CD4-positive, alpha-beta T cell treated with Interleukin-4 for 4 hours (primary cell): ENCODE data around the gene NT5C2.
"Not testable (repeated sequence)": the region's sequence is repeated elsewhere in the genome, so short reads cannot be mapped to it uniquely, and the experiment has no call there.

Experiments
- DNase-seq: peaks from one replicate; pipeline ENCODE4 v3.0.0-alpha.2; 2020

Gene NT5C2

DNA sequence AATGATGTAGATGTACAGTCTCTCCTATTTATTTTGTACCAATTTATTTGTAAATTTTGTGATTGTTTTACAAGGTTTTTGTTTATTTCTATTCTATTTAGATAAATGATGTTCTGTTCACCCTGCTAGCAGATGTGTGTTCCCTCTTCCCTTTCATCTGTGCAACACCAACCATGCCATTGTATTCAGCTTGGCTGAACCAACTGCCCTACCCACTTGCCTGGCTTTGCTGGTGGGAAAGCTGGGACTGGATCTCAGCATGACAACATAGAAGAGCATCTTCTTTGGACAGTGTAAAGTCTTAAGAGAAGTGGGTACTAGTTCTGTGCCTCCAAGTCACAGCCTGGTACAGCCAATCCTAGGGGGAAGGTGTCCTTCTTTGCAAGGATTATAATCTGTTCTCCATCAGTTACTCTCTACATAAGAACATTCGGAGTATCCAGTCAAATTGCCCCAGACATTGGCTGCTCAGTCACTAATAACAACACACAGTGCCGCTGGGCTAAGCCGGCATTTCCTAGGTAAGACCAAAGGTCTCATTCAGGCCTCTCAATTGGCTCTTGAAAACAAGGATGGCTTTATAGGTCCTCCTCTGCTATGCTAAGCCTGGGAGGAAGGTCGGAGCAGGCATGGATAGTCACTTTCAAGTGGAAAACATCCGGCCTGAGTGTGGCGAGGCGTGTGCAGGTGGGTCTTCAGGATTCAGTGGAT, 109.7 kb downstream of the NT5C2 start:
- no peak for DNase-seq

DNA sequence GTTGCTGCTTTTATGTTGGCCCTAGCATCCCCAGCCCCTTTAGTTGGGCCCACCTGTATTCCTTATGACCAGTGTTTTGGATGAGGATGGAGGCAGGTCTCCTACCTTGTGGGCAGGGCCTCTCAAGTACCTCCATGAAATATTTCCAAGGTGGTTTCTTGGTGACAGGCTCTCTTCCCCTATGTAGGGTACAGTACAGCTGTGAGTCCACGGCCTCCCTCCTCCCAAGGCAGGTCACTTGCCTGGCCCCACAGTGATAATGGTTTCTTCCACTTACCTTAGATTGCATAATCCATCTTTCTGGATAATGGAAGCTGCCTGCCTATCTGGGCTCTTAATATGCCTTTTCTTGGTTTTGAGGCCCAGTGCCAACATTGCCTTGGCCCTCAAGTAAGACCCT, 110.4 kb downstream of the NT5C2 start:
- no peak for DNase-seq

DNA sequence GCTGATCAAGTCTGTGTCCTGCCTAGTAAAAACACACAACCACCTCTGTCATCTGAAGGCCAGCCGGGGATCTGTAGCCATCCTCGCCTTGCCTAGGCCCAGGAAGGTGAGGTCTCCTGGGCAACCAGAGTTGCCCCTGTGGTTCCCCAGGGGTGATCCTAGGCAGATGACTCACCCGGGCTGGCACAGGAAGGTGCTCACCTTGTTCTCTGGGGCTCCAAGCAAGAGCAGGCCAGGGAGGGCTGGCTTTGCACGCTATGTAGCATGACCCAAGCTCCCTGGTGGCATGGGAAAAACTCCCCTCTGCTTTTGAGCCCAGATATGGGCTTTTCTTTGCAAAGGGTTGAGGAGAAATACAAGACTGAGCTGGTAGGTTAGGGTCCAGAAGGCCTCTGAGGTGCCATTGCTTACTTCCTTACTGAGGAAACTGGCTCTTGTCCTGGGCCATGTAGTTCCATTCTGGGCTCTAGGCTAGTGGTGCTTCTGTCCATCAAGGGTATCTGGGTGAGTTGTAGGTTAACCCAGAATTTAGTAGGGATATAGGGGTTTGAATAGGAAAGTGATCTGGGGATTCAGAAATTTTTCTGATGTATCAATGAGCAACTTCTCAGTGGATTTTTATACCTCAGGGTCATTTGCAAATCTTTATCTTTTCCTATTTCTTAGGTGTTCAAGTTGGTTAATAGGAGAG, 112.0 kb downstream of the NT5C2 start:
- DNase-seq, result no peak

DNA sequence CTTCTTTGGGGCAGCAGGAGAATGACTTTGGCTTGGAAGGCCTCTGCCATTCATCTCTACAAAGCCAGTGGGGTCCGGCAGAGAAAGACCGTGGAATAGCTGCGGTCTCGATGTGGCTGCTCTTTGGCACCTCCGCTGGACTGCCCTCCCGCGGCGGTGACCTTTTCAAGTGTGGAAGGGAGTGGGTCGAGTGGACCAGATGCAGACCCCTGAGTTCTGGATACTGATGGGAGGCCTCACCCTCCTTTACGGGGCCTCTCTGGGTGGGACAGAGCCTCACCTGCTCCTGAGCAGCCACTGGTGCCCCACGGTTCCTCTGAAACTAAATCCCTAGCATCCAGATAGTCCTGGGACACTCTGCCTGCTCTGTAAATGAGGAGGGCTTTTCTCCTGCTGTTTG, 113.1 kb downstream of the NT5C2 start:
- DNase-seq, result no peak

DNA sequence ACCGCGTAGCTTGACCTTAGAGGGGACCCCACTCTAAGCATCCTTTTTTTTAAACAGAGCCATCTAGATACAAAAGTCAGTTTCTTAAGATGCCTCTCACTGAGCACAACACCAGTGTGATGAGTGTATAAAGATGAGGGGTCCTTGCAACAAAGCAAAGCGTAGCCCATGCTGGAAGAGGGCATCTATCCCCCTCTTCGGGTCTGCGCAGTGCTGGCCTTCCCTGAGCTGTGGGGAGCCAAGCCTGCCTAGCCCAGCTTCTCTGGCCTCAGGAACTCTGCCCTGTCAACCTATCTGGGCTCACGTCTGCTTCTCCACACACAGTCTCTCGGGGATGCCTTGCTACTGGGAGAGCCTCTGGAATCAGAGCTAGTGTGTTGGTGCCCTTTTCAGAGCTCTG, 114.0 kb downstream of the NT5C2 start:
- no peak for DNase-seq

DNA sequence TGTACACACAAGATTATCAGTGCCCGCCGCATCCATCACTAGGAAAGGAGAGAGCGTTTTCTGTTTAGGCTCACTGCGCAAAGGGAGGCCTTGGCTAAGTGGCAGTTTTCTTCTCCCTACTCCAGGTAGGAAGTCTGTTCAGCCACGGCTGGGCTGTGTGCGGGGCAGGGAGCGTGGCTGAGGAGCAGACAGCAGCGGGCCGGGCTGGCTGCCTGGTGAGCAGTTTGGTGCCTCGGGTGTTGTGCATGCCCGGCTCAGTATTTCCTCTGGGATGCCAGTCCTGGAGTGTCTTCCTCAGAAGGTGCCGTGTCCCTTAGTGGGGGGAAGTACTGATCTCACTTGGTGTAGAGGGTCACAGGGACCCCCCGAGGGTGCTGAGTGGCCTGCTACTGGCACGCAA, 114.4 kb downstream of the NT5C2 start:
- DNase-seq, result no peak

DNA sequence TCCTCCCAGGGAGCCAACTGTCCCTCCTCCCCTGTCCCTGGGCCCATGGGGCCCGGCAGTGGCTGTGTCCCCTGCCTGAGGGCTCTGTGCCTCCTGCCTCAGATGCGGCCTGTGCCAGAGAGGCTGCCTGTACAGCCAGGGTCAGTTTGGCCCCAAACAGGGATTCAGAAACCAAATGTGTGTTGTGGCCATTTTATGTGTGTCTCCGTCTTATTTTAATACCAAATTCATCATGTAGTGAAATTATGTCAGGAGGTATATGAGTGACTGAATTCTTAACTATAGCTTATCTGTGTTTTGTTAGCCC, 114.8 kb downstream of the NT5C2 start:
- DNase-seq, result no peak

DNA sequence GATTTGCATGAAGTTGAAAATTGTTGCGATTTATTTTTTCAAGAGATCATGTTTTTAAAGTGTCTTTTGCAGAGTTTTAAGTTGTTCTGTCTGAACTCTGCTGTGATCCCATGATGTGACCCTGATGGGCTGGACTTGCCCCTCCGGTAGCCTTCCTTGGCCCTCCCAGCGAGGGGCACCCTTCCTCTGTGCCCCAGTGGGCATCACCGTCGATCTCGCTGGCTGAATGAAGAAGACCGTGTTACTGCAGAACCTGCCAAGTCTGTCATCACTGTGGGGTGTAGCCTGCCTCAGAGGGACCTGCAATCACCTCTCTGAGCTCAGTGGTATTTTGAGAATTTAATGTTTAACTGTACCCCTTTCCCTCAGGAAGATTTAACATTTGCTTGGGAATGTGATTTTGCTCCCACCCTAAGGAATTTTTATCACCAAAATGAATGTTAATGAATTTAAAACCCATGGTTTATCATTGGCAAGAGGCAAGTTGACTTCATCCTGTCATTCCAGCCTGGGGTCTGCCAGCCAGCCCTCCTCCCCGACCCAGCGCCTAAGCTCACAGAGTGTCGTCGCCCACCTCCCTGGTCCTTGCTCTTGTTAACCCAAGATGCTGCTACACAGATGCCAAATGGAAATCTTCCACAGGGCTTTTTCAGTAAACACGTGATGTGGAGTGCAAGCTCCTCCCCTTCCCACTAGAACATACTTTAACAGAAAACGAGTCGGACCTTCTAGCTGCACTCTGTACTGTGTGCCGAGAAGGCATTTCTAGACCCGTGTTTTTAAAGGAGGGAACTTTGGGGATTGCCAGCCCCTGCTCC, 115.4 kb downstream of the NT5C2 start:
- DNase-seq, result no peak

DNA sequence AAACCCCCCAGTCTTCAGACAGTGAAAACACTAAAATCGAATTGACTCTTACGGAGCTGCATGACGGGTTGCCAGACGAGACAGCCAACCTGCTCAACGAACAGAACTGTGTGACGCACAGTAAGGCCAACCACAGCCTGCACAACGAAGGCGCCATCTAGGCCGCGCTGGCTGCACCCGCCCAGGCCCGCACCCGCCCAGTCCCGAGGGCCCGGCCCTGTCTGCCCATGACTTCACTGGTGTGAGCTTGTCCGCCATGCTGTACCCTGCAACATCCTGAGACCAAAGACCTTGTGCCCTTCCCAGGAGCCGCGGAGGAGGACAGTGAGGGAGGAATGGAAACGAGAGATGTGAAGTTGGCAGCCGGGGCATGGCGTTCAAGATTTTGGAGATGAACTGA, 116.1 kb downstream of the NT5C2 start:
- DNase-seq, result no peak

DNA sequence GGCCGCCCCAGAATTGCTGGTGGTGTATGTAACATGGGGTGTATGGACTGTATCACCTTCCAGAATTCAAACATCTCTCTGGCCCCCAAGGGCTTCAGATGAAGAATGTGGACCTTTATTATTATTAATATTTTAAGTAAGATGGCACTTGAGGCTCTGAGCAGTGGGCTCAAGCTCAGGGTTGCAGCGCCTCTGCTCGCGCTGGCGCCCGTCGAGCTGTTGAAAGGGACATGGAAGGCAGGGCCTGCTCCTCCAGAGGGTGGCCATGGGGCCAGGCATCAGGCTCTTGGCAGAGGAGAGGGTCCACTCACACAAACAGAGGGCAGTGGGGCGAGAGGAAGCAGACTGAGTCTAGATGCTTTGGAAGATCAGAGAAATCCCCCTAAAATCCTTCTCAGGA, 120.2 kb downstream of the NT5C2 start:
- DNase-seq, result no peak

DNA sequence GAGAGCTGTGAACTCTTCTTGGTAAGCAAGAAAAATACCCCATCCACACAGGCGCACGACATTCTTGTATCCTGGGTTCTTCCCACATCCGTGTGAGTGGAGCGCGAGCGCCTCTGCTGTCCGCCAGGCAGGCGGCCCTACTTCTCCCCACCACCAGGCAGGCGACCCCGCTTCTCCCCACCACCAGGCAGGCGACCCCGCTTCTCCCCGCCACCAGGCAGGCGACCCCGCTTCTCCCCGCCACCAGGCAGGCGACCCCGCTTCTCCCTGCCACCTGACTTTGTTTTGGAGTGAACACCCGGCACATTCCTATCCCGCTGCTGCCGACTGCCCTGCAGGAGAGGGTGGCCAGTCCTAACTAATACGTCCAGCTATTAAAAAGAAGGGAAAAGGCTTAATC, 120.8 kb downstream of the NT5C2 start:
- no peak for DNase-seq

DNA sequence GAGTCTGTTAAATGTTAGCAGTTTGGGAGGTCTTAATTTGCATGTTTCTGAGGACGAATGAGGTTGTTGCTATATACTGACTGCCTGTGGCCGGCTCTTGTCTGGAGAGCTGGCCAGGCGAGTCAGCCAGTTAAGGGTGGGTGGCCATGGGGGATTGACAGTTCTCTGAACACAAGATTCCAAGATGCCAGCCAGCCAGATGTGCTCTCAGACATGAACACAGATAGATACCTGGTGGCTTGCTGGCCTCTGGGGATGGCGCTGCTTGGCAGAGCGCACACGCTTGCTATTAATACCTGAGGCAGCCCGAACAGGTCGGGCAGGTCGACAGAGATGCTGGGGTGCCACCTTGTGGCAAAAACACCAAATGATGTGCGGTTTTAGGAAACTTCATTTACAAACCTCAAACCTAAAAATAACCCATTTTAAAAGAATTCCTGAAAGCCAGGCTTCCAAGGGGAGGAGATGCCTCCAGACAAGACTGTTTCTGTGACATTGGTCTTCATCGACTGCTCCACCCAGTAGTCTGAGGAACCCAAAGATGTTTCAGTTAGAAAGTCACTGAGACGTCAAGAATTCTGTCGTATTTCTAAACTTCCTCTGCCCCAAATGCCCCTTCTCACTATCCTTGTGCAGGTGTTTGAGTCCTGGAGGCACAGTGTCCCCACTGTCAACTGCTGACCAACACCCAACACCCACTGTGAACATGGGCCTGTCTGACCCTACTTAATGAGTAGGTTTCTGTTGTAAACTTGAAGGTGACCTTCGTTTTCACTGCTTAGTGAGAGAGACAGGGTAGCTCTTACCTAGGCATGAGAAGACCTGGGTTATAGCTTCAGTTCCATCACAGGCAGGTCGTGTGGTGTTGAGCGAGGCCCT, 123.4 kb downstream of the NT5C2 start:
- DNase-seq, result peak; percentile 66

DNA sequence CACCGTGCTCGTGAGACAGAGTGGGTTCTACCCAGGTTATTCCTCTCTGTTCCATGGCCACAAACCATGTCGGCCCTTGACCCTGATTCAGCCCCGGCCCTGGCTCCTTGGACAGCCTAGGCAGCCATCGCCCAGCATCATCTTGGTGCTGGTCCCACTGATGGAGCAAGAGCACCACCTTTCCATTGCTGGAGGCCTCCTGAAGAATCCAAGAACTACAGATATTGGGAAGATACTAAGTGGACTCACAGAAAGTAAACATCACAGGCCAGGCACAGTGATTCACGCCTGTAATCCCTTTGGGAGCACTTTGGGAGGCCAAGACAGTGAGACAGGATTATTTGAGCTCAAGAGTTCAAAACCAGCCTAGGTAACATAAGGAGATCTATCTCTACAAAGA, 125.1 kb downstream of the NT5C2 start:
- no peak for DNase-seq

DNA sequence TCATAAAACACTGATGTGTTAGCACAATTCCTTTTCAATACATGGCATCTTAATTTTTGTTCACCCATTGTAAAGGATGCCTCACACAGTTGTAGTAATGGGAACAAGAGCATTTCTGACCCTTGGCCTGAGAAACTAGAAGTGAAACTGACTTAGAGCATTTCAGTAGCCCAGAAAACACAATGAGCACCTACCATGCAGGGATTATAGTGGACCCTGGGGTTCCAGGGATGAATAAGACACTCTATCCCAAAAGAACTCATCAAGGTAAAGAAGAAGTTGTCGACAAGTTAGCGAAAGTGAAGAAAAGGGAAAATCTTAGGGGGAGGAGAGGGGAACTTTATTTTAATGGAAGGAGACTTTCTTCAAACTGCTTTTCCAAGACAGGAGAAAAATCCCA, 125.6 kb downstream of the NT5C2 start:
- no peak for DNase-seq

DNA sequence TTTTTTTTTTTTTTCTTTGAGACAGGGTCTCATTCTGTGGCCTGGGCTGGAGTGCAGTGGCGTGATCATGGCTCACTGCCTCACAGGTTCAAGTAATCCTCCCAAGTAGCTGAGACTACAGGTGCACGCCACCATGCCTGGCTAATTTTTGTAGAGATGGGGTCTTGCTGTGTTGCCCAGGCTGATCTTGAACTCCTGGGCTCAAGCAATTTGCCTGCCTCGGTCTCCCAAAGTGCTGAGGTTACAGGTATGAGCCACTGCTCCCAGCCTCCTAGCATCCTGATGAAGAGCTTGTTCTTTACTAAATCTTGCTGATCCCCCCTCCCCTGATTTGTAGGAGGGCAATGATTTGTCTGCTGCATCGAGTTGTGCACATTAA, 126.0 kb downstream of the NT5C2 start:
- DNase-seq, result not testable (repeated sequence)

DNA sequence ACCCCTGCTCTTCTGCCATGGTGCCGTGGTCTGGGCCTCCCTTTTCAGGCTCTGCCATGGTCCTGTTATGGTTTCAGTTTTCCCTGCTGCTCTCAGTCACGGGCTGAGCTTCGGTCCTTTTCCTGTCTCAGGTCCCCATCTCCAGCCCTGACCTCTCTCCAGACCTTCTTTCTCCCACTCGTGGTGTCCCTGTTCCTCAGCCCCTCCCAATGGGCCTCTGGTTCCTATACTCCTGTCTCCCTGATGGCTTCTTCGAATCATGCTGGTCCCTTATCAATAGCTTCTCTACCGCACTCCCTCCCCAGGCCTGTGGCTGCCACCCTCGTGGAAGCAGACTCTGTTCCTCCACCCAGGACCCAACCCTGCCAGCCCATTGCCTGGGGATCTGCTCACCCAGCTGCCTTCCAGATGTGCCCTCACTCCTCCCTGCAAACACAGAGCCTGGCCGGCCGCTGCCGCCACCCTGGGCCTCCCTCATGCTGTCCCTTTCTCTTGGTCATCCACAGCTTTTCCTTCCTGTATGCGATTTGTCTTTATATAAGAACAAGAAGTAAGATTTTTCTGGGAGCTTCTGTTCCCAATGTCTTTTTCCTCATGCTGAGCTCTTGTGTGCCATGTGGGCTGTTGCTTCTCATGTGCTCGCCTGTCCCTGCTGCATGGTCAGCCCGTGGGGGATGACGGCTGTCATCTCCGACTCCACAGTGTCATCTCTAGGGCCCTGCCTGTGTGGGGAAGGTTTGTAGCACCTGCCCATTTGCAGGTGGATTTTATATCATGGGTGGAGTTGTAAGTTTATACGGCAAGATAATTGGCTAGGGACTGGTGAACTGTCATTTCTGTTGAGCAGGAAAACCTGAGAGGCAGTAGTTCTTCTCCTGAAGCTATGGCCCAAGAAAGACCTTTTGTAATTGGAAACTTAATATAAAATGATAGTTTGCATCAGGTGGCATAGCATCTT, 126.7 kb downstream of the NT5C2 start:
- no peak for DNase-seq

DNA sequence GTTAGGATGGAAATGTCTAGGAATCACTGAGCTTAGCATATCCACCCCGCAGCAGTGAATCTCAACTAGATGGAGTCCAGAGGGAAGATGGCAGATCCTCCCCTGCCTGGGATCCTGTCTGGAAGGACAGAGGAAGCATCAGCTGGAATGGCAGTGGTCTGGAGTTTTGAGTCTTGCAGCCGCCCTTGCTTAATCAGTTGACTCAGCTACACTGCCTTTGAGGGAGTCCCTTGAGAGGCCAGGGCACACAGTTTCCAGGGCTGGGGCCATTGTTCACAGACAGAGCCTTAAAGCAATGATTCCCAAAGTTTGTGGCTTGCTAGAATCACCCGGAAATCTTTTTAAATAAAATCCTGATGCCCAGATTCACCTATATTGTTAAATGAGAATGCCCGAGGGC, 128.1 kb downstream of the NT5C2 start:
- DNase-seq, result no peak

DNA sequence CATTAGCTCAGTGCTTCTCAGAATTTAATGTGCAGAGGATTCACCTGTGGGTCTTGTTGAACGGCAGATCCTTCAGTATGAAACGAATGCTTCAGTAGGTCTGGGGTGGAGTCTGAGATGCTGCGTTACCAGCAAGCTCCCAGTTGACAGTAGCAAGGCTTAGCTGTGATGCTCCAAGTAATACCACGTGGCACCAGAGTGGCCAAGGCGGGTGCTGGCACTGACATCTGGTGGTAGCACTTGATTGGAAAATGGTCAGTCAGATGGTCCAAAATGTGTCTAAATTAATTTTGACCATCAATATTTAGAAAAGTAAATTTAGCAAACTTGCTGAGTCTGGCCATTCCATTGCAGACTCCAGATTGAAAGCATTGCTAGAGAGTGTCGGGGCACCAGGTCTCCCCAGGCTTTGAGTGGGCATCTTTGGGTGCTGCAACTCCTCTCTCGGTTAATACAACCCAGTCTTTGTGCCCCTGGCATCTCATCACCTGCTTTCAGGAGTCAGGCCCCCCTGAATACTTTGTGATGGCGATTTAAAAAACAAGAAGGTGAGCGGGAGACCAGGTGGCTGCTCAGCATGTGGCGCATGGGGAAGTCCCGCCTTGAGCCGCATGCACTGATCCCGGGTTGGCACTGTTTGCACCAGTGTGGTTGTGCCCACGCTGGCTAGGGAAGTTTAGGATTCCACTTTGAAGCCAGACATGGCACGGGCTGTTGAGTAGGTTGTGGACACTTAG, 130.1 kb downstream of the NT5C2 start:
- no peak for DNase-seq

DNA sequence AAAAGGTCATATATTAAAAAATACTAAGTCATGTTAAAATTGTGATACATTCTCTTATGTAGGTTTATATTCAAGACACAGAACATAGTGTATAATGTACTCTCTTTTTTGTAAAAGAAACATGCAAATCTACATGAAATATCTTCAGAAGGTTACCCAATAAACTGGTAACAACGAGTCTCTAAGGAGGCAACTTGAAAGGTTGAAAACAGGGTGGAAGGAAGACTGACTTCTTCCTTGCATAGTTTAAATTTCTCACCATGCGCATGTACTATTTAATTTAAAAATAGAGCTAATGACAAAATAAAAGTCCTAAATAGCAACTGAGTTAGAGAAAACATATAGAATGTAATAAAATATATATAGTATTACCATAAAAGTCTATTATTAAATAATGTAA, 132.5 kb downstream of the NT5C2 start:
- DNase-seq, result no peak

DNA sequence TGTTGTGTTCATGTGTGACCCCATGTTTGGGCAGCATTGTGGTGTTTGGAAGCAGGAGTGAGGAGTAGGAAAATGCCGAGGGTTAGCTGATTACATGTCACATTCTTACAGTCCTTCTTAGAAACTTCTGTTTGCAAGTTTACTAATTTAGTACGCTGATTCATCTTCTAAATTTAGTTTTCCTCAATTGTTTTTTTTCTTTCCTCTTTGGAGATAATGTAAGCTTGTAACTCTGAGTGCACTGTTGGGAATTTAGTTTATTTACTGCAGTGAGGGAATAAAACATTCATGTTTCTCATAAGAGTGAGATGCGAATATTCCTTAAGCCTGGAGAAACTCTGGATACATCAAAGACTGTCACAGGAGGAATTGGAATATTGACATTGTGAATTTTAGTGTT, 135.0 kb downstream of the NT5C2 start:
- DNase-seq, result no peak

DNA sequence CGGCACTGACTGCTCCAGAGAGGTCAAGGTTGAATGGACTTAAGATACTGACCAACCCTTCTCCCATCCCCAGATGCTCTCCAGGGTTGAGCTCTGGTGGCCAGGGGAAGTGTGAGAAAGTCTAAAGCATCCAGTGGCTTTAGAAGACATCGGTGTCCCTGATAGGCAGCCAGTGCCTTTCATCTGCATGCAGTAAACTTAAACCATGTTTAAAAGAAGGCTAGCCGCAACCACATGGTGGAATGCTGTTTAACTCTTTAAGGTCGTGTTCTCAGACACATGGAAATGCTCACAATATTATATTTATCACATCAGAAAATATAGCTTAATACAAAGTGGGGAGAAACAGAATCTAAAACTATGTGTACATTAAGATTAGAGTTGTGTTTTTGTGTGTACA, 138.0 kb downstream of the NT5C2 start:
- no peak for DNase-seq
